Measurements from ENCODE around the gene PPP3CA. TPM values are rescaled to one million over a fixed set of nuclear protein-coding genes. Genes with fewer than 3 reads are reported as not detected.
A peak's percentile ranks its signal among the peaks of the same experiment; 100 is the strongest.

Gene PPP3CA
- total RNA-seq, 1 experiment from 2014 or later, result 15.5 TPM

DNA sequence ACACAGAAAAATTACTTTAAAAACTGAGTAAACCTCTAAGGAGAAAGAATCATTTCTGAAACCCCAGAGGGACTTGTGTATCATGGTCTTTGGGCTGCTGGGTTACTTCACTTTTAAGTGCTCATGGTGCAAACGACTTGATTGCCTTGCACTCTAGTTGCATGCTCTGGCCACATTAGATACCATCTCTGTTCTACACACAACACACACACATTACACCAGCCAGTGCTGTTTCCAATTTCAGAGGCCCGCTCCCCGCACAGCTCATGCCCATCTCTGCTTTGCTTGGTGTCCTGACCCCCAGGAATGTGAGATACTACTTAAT, 2.1 kb downstream of the PPP3CA start:
- H3F3A ChIP-seq (ENCODE audit: low read length, unreplicated experiment), result no peaks in the 10 kb centered on the region
- H3K9me3 ChIP-seq (ENCODE audit: low read length), result no peaks in the 10 kb centered on the region
- TF ChIP-seq EZH2phosphoT487 (IDR thresholded peaks at IDR 0.05; ENCODE audit: borderline replicate concordance, low read length) (no peak), EZH2 (IDR thresholded peaks at IDR 0.05; ENCODE audit: low read length, unreplicated experiment) (no peak)
- TF ChIP-seq, protein P1, sequence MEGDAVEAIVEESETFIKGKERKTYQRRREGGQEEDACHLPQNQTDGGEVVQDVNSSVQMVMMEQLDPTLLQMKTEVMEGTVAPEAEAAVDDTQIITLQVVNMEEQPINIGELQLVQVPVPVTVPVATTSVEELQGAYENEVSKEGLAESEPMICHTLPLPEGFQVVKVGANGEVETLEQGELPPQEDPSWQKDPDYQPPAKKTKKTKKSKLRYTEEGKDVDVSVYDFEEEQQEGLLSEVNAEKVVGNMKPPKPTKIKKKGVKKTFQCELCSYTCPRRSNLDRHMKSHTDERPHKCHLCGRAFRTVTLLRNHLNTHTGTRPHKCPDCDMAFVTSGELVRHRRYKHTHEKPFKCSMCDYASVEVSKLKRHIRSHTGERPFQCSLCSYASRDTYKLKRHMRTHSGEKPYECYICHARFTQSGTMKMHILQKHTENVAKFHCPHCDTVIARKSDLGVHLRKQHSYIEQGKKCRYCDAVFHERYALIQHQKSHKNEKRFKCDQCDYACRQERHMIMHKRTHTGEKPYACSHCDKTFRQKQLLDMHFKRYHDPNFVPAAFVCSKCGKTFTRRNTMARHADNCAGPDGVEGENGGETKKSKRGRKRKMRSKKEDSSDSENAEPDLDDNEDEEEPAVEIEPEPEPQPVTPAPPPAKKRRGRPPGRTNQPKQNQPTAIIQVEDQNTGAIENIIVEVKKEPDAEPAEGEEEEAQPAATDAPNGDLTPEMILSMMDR (conservative IDR thresholded peaks at IDR 0.05; ENCODE audit: low read depth, low read length), result no peak
- ChIA-PET CTCF (interaction anchor here (0.5 kb wide), 1 partner anchor 48 kb away, joined by 3 read pairs; no protein-coding TSS in a partner anchor), POLR2A (ENCODE audit: unreplicated experiment) (interaction anchor here (0.6 kb wide), 2 partner anchors 159 to 447 kb away, joined by 3 read pairs; no protein-coding TSS in a partner anchor)
- no TSS peak for BruUV-seq (replicated peaks)
- peaks cover 27% of the 10 kb centered on the region for H3K4me1 ChIP-seq (ENCODE audit: insufficient read depth, low read length)
- H3K9me2 ChIP-seq (replicated peaks; ENCODE audit: low read length), result no peaks in the 10 kb centered on the region
- peak overlapping the region; percentile 94 for H3K9ac ChIP-seq (ENCODE audit: low read length)
- H3K27me3 ChIP-seq (ENCODE audit: low read length), result no peaks in the 10 kb centered on the region
- no peak for ATAC-seq
- no peak for DNase-seq
- H3K27ac ChIP-seq (ENCODE audit: low read length), result peak overlapping the region; percentile 34
- no peaks in the 10 kb centered on the region for H3K36me3 ChIP-seq (ENCODE audit: low read depth, low read length)
- H3K4me2 ChIP-seq (ENCODE audit: low read length), result peak overlapping the region; percentile 82
- H3K79me2 ChIP-seq (ENCODE audit: low read length), result peaks cover 73% of the 10 kb centered on the region
- H3K4me3 ChIP-seq (ENCODE audit: low read length), result peak overlapping the region; percentile 97
- peaks cover 29% of the 10 kb centered on the region for H4K20me1 ChIP-seq (ENCODE audit: low read length)
- peak overlapping the region; percentile 63; the same call in 1 of the 2 replicates for H2AFZ ChIP-seq (ENCODE audit: low read length)
- intact Hi-C loops (cut with micrococcal nuclease), result loop anchor here (5.0 to 10.0 kb wide), 5 partner anchors 80 to 917 kb away; partner anchors contain the start of gene BANK1

DNA sequence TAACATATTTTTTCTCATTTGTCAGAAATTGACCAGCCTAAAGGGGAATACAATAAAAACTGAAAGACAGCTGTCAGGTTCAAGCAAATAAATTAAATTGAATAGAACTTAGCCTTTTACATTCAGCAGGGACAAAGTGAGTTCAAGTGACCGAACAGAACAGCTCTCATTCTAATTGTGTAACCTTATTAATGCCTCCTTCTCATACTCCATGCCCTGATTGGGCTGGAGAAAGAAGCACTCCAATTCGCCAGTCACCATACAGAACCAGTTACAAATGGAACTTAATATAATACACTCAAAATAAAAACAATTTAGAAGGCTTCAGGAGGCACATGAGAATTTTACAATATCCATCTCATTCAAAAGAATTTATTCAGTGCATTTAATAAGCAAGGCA, 8.0 kb downstream of the PPP3CA start:
- H3K9ac ChIP-seq (ENCODE audit: low read length), result no peak overlapping the region
- peaks cover 21% of the 10 kb centered on the region for H4K20me1 ChIP-seq (ENCODE audit: low read length)
- no peaks in the 10 kb centered on the region for H3K36me3 ChIP-seq (ENCODE audit: low read depth, low read length)
- no peak for DNase-seq
- no TSS peak for BruUV-seq (replicated peaks)
- intact Hi-C loops (cut with micrococcal nuclease), result no loop called here
- TF ChIP-seq, protein P1 (conservative IDR thresholded peaks at IDR 0.05; ENCODE audit: low read depth, low read length), result no peak
- TF ChIP-seq EZH2phosphoT487 (IDR thresholded peaks at IDR 0.05; ENCODE audit: borderline replicate concordance, low read length), result no peak
- TF ChIP-seq EZH2 (IDR thresholded peaks at IDR 0.05; ENCODE audit: low read length, unreplicated experiment), result no peak
- H3K9me2 ChIP-seq (replicated peaks; ENCODE audit: low read length), result no peaks in the 10 kb centered on the region
- H3K4me3 ChIP-seq (ENCODE audit: low read length), result no peak overlapping the region
- H3K27ac ChIP-seq (ENCODE audit: low read length), result no peak overlapping the region
- POLR2A ChIA-PET (ENCODE audit: unreplicated experiment), result no interaction called here
- no peaks in the 10 kb centered on the region for H3F3A ChIP-seq (ENCODE audit: low read length, unreplicated experiment)
- peaks cover 94% of the 10 kb centered on the region for H3K79me2 ChIP-seq (ENCODE audit: low read length)
- H3K4me2 ChIP-seq (ENCODE audit: low read length), result no peak overlapping the region
- H2AFZ ChIP-seq (ENCODE audit: low read length), result no peak overlapping the region
- no peak for ATAC-seq
- CTCF ChIA-PET, result no interaction called here
- H3K9me3 ChIP-seq (ENCODE audit: low read length), result no peaks in the 10 kb centered on the region
- H3K4me1 ChIP-seq (ENCODE audit: insufficient read depth, low read length), result peaks cover 6% of the 10 kb centered on the region
- H3K27me3 ChIP-seq (ENCODE audit: low read length), result no peaks in the 10 kb centered on the region

DNA sequence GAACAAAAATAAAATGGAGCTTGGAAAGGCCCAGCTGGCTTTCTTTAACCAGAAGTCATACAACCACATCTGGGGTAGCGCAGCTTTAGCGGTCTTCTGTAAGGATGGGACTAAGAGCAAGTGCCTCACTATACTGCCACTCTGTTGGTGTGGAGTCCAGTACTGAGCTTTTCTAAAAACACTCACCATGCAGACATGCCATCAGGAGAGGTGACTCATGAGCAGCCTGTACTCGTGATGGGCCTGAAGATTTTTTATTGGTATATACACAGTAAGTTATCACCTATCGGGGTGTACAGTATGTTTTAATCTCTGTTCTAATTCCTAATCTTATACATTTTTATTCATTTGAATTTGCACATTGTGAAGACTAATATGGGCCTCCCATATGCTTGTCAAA, 9.6 kb downstream of the PPP3CA start:
- Histone ChIP-seq H3K9me2 (replicated peaks; ENCODE audit: low read length) (no peaks in the 10 kb centered on the region), H3K9me3 (ENCODE audit: low read length) (no peaks in the 10 kb centered on the region)

More for the DNA sequence above, 9.6 kb downstream of the PPP3CA start:
- peaks cover 89% of the 10 kb centered on the region for H3K79me2 ChIP-seq (ENCODE audit: low read length)
- ChIA-PET POLR2A (ENCODE audit: unreplicated experiment) (interaction anchor here (1.1 kb wide), 1 partner anchor 176 kb away, joined by 4 read pairs; no protein-coding TSS in a partner anchor), CTCF (no interaction called here)
- H3K36me3 ChIP-seq (ENCODE audit: low read depth, low read length), result no peaks in the 10 kb centered on the region
- H3K4me3 ChIP-seq (ENCODE audit: low read length), result no peak overlapping the region
- intact Hi-C loops (cut with micrococcal nuclease), result no loop called here
- peaks cover 4% of the 10 kb centered on the region for H3K4me1 ChIP-seq (ENCODE audit: insufficient read depth, low read length)
- H3K4me2 ChIP-seq (ENCODE audit: low read length), result no peak overlapping the region
- H3K9ac ChIP-seq (ENCODE audit: low read length), result no peak overlapping the region
- H3F3A ChIP-seq (ENCODE audit: low read length, unreplicated experiment), result no peaks in the 10 kb centered on the region
- H4K20me1 ChIP-seq (ENCODE audit: low read length), result peaks cover 13% of the 10 kb centered on the region; the same call in 1 of the 2 replicates
- DNase-seq (peak; percentile 48), ATAC-seq (peak; percentile 55; the same call in 1 of the 2 replicates)
- H2AFZ ChIP-seq (ENCODE audit: low read length), result no peak overlapping the region
- no TSS peak for BruUV-seq (replicated peaks)
- TF ChIP-seq, protein P1 (conservative IDR thresholded peaks at IDR 0.05; ENCODE audit: low read depth, low read length), result no peak
- TF ChIP-seq EZH2 (IDR thresholded peaks at IDR 0.05; ENCODE audit: low read length, unreplicated experiment) (no peak), EZH2phosphoT487 (IDR thresholded peaks at IDR 0.05; ENCODE audit: borderline replicate concordance, low read length) (no peak)
- no peak overlapping the region for H3K27ac ChIP-seq (ENCODE audit: low read length)
- no peaks in the 10 kb centered on the region for H3K27me3 ChIP-seq (ENCODE audit: low read length)
